ENCODE measurements around the gene STBD1. TPM values are rescaled to one million over a fixed set of nuclear protein-coding genes. Genes with fewer than 3 reads are reported as not detected.

Gene STBD1
- total and polyA plus RNA-seq, 2 of the 4 experiments (the other 2 are of a cell fraction): 1.7 to 3.0 TPM

- H3K14ac ChIP-seq (replicated peaks; ENCODE audit: low read depth, low read length): no peak overlapping the region
- no peak overlapping the region for H4K8ac ChIP-seq (ENCODE audit: low read depth in 2 of 2, low read length in 2 of 2)
- intact Hi-C loops (cut with micrococcal nuclease) (no loop called here), in situ Hi-C loops (cut with MboI; ENCODE audit: low sequenced_read_pairs) (no loop called here), dilution Hi-C loops (cut with HindIII; ENCODE audit: low sequenced_read_pairs, unreplicated experiment) (no loop called here)
- no peak overlapping the region for H3K4me3 ChIP-seq (ENCODE audit: insufficient read depth, low read depth, low read length)
- H2BK20ac ChIP-seq (ENCODE audit: low read depth, low read length): no peak overlapping the region
- H3K4me2 ChIP-seq (ENCODE audit: low read depth, low read length): no peak overlapping the region
- no TSS peak for BruUV-seq (replicated peaks)
- H3K56ac ChIP-seq (ENCODE audit: extremely low read depth, insufficient read depth, low read length): no peak overlapping the region
- H4K5ac ChIP-seq (ENCODE audit: low read depth, low read length): no peak overlapping the region
- H3K27me3 ChIP-seq (ENCODE audit: control insufficient read depth, insufficient read depth, low read length): no peaks in the 10 kb centered on the region
- ChIA-PET POLR2A (ENCODE audit: unreplicated experiment) (no interaction called here), CTCF (interaction anchor here (0.5 kb wide), 1 partner anchor 16 kb away, joined by 3 read pairs; no protein-coding TSS in a partner anchor)
- H3K9me3 ChIP-seq (ENCODE audit: control insufficient read depth, insufficient read depth, low read length): peaks cover 3% of the 10 kb centered on the region; the same call in 1 of the 2 replicates
- H3K4me1 ChIP-seq (ENCODE audit: control insufficient read depth, insufficient read depth, low read length): peaks cover 7% of the 10 kb centered on the region; the same call in 1 of the 2 replicates
- H4K91ac ChIP-seq (ENCODE audit: insufficient read depth, low read depth, low read length): no peak overlapping the region
- no peak overlapping the region for H2BK5ac ChIP-seq (ENCODE audit: low read depth, low read length, poor library complexity, severe bottlenecking)
- no peaks in the 10 kb centered on the region for H3K36me3 ChIP-seq (ENCODE audit: control insufficient read depth, insufficient read depth, low read length)
- DNase-seq: no peak
- no peak overlapping the region for H3K9ac ChIP-seq (ENCODE audit: low read depth, low read length)
- H4K20me1 ChIP-seq (ENCODE audit: insufficient read depth, low read length): no peaks in the 10 kb centered on the region
- no peak overlapping the region for H3K23ac ChIP-seq (ENCODE audit: low read depth, low read length)
- peaks cover 11% of the 10 kb centered on the region for H3K9me1 ChIP-seq (ENCODE audit: insufficient read depth, low read length)
- H2BK120ac ChIP-seq (ENCODE audit: low read depth, low read length): no peak overlapping the region
- no peak overlapping the region for H2AFZ ChIP-seq (replicated peaks; ENCODE audit: low read length, poor library complexity)
- H2BK15ac ChIP-seq (ENCODE audit: low read depth, low read length): no peak overlapping the region
- peaks cover 20 to 24% of the 10 kb centered on the region in 2 experiments; a peak in 3 of 4 replicates for H3K79me1 ChIP-seq (ENCODE audit: low read depth in 1 of 2, low read length in 2 of 2)
- H3K18ac ChIP-seq (ENCODE audit: low read depth, low read length): no peak overlapping the region
- ATAC-seq (ENCODE audit: low read depth): no peak
- no peak for TF ChIP-seq RFX5 (IDR thresholded peaks at IDR 0.05; ENCODE audit: low read depth, low read length)
- TF ChIP-seq SMC3 (IDR thresholded peaks at IDR 0.05; ENCODE audit: low read depth, low read length): no peak
- TF ChIP-seq CTCF (conservative IDR thresholded peaks at IDR 0.05; ENCODE audit: low read depth, low read length): no peak
- no peak for TF ChIP-seq NFE2L2 (IDR thresholded peaks at IDR 0.05; ENCODE audit: low read depth, low read length)
- 0 out of 2 replicates have a peak, but pooled peaks have one; percentile 10 for TF ChIP-seq CEBPB (IDR thresholded peaks at IDR 0.05; ENCODE audit: low read depth, low read length)
- no peak for TF ChIP-seq CHD1 (IDR thresholded peaks at IDR 0.05; ENCODE audit: low read depth, low read length)
- H2AK5ac ChIP-seq (ENCODE audit: low read depth, low read length): no peak overlapping the region
- WGBS, 2 experiments (ENCODE audit: extremely low coverage in 2 of 2, insufficient read length in 1 of 2): 65% methylated on average over 2 of the region's 3 CpGs; no CpG with 5 or more reads in 1 of the 2 experiments
- H3K27ac ChIP-seq (ENCODE audit: insufficient read depth, low read length): no peak overlapping the region
- H3K4ac ChIP-seq (ENCODE audit: low read depth, low read length): no peak overlapping the region
- no peak overlapping the region for H2AK9ac ChIP-seq (replicated peaks; ENCODE audit: low read depth, low read length, poor library complexity)
These were observed 3.6 kb upstream of the STBD1 start for GRCh38 chr4:76302826-76303438.

Measured in IMR-90 (cell line).